Mucosa of gallbladder (tissue), 1 donor: ENCODE data around the gene ZBED1. TPM values are rescaled to one million over a fixed set of nuclear protein-coding genes. Genes with fewer than 3 reads are reported as not detected.
"Not testable (repeated sequence)": the region's sequence is repeated elsewhere in the genome, so short reads cannot be mapped to it uniquely, and the experiment has no call there.

Experiments used
- DNase-seq: peaks from one replicate; pipeline ENCODE4 v3.0.0-alpha.2; 2020; ENCODE audit warnings: low spot score
- total RNA-seq: library from RNA; stranded (reverse); gene quantifications from one replicate; pipeline ENCODE4 v1.2.1, GENCODE V29; 2021
- donor health status: DM: no; HTN: no; CAD: no.

The ZBED1 gene
- total RNA-seq, 1 donor from 2014 or later = 80.2 TPM

- DNase-seq = peak; percentile 49
Measured at GRCh38 chrX:2456091-2456490, 44.7 kb downstream of the ZBED1 start.

DNA sequence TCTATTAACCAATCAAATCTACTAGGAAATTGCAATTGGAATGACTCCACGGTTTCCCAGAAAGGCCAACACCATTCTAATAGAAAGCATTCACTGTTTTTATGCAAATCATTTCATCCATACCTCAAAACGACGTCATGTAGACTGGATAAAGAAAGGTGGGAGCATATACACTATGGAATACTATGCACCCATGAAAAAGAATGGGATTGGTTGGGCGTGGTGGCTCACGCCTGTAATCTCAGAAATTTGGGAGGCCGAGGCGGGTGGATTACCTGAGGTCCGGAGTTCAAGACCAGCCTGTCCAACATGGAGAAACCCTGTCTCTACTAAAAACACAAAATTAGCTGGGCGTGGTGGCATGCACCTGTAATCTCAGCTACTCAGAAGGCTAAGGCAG is 46.2 kb downstream of the ZBED1 start:
- not testable (repeated sequence) for DNase-seq

- no peak for DNase-seq
Measured at GRCh38 chrX:2452799-2453198, 48.0 kb downstream of the ZBED1 start.

DNA sequence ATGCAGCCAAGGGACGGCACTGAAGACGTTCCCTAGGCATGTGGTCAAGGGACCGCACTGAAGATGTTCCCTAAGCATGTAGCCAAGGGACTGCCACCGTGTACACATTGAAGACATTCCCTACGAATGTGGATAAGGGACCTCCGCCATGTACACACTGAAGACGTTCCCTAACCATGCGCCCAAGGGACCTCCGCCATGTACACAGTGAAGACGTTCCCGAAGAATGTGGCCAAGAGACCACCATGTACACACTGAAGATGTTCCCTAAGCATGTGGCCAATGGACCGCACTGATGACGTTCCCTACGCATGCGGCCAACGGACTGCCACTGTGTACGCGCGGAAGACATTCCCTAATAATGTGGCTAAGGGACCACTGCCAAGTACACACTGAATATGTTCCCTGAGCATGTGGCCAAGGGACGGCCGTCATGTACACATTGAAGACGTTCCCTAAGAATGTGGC is 48.4 kb downstream of the ZBED1 start:
- DNase-seq = no peak

DNA sequence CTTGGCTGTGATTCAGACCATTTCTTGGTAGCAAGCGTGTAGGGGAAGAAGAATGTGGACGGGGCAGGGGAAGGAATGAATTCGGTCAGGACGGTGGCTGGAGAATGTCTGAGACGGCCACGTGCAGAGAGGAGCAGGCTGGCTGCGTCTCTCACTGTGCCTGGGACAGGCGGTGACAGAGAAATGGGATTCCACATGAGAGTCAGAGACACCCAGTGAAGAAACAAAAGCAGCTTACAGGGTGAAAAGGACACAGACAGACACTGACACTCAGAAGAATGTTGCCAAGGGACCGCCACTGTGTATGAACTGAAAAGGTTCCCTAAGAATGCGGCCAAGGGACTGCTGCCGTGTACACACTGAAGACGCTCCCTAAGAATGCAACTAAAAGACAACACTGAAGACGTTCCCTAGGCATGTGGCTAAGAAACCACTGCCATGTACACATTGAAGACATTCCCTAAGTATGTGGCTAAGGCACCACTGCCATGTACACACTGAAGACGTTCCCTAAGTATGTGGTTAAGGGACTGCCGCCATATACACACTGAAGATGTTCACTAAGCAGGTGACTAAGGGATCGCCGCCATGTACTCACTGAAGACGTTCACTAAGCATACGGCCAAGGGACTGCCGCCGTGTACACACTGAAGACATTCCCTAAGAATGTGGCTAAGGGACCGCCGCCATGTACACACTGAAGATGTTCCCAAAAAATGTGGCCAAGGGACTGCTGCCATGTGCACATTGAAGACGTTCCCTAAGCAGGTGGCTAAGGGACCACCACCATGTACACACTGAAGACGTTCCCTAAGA is 49.1 kb downstream of the ZBED1 start:
- DNase-seq = peak; percentile 23

GRCh38 chrX:2450681-2451080 is 50.1 kb downstream of the ZBED1 start:
- no peak for DNase-seq

DNA sequence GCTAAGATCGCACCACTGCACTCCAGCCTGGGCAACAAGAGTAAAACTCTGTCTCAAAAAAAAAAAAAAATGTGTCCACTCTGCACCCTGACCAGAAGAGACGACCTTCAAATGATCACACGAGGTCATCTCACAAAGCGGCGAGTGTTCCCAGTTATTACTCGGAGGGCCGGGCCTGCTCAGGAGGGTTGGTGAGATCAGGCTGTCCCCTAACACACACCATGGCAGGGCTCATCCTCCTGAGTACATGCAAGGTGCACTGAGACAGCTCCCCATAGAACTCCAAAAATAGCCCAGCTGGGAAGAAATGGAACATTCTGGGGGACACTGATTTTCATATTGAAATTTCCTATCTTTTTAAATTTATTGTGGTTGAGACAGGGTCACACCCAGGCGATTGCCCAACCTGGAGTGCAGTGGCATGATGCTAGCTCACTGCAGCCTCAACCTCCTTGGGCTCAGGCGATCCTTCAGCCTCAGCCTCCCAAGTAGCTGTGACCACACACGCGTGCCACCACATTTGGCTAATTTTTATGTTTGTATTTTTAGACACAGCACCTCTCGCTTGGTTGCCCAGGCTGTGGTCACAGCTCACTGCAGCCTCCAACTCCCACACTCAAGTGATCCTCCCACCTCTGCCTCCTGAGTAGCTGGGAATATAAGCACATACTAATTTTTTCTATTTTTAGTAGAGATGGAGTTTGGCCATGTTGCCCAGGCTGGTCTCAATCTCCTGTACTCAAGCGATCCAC is 51.5 kb downstream of the ZBED1 start:
- DNase-seq = no peak

DNA sequence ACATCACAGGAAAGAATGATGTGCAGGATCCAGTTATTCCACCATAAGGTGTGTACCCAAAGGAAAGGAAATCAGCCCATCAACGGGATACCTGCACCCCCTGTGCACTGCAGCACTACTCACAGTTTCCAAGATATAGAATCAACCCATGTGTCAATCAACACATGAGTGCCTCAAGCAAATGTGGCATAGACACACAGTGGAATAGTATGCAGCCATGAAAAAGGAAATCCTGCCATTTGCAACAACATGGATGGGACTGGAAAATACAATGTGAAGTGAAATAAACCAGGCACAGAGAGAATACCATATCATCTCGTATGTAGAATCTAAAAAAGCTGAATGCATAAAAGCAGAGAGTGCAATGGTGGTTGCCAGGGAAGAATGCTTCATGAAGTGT is 53.3 kb downstream of the ZBED1 start:
- DNase-seq = no peak

GRCh38 chrX:2446815-2447214 is 54.0 kb downstream of the ZBED1 start:
- no peak for DNase-seq

- DNase-seq = no peak
Measured at GRCh38 chrX:2445662-2446623, 54.8 kb downstream of the ZBED1 start.

- DNase-seq = no peak
Measured at GRCh38 chrX:2442694-2443093, 58.1 kb downstream of the ZBED1 start.

GRCh38 chrX:2441466-2441865 is 59.3 kb downstream of the ZBED1 start:
- DNase-seq = no peak

DNA sequence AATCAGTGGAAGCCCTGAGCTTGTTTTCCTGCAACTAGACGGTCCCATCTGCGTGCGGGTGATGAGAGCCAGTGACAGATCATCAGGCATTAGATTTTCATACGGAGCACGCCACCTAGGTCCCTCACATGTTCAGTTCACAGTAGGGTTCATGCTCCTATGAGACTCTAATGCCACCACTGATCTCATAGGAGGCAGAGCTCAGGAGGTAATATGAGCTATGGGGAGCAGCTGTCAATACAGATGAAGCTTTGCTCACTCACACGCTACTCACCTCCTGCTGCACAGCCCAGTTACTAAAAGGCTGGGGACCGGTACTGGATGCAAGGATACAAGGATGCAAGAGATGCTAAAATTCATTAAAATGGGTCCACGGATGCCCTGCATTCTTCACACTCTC is 61.2 kb downstream of the ZBED1 start:
- no peak for DNase-seq

Other genes starting within 250 kb of the ZBED1 start
- 61.4 TPM for gene DHRSX, start within 50 bp of the ZBED1 start, total RNA-seq
- gene CD99, start 190.3 kb upstream of the ZBED1 start, total RNA-seq = 268 TPM